ENCODE results near the gene NSL1.
"Not testable (repeated sequence)": the region's sequence is repeated elsewhere in the genome, so short reads cannot be mapped to it uniquely, and the experiment has no call there.

The NSL1 gene

GRCh38 chr1:212746546-212746945 lies 45.0 kb downstream of the NSL1 start:
- no peak for DNase-seq

- DNase-seq = no peak
Measured at GRCh38 chr1:212745303-212745702, 46.3 kb downstream of the NSL1 start.

- DNase-seq = no peak
Measured at GRCh38 chr1:212743901-212744475, 47.6 kb downstream of the NSL1 start.

GRCh38 chr1:212738330-212738729 lies 53.2 kb downstream of the NSL1 start:
- no peak for DNase-seq

GRCh38 chr1:212737559-212737958 lies 54.0 kb downstream of the NSL1 start:
- DNase-seq = no peak

GRCh38 chr1:212733109-212733508 lies 58.5 kb downstream of the NSL1 start:
- DNase-seq = no peak

- no peak for DNase-seq
Measured at GRCh38 chr1:212731630-212732029, 59.9 kb downstream of the NSL1 start.

GRCh38 chr1:212728606-212729005 lies 63.0 kb downstream of the NSL1 start:
- no peak for DNase-seq

GRCh38 chr1:212727386-212728181 lies 64.0 kb downstream of the NSL1 start:
- DNase-seq = no peak

- DNase-seq = not testable (repeated sequence)
Measured at GRCh38 chr1:212724679-212725078, 66.9 kb downstream of the NSL1 start.

- DNase-seq = no peak
Measured at GRCh38 chr1:212722270-212722957, 69.2 kb downstream of the NSL1 start.

GRCh38 chr1:212721388-212722247 lies 70.0 kb downstream of the NSL1 start:
- DNase-seq = no peak

GRCh38 chr1:212719633-212720032 lies 71.9 kb downstream of the NSL1 start:
- no peak for DNase-seq

- peak; percentile 31 for DNase-seq
Measured at GRCh38 chr1:212718499-212718898, 73.1 kb downstream of the NSL1 start.

- DNase-seq = no peak
Measured at GRCh38 chr1:212716161-212716560, 75.4 kb downstream of the NSL1 start.

- no peak for DNase-seq
Measured at GRCh38 chr1:212713465-212714136, 78.0 kb downstream of the NSL1 start.

GRCh38 chr1:212712451-212713303 lies 78.9 kb downstream of the NSL1 start:
- DNase-seq = no peak

- not testable (repeated sequence) for DNase-seq
Measured at GRCh38 chr1:212711974-212712373, 79.6 kb downstream of the NSL1 start.

- DNase-seq = no peak
Measured at GRCh38 chr1:212710566-212710965, 81.0 kb downstream of the NSL1 start.

GRCh38 chr1:212703991-212704564 lies 87.5 kb downstream of the NSL1 start:
- DNase-seq = no peak

- no peak for DNase-seq
Measured at GRCh38 chr1:212702672-212703071, 88.9 kb downstream of the NSL1 start.
